Retina (tissue), 1 donor: ENCODE results near the gene MAGED4.
"Not testable (repeated sequence)": the region's sequence is repeated elsewhere in the genome, so short reads cannot be mapped to it uniquely, and the experiment has no call there.

Experiments
- DNase-seq: peaks from one replicate; pipeline ENCODE4 v3.0.0-alpha.2; 2016

The MAGED4 gene, protein sequence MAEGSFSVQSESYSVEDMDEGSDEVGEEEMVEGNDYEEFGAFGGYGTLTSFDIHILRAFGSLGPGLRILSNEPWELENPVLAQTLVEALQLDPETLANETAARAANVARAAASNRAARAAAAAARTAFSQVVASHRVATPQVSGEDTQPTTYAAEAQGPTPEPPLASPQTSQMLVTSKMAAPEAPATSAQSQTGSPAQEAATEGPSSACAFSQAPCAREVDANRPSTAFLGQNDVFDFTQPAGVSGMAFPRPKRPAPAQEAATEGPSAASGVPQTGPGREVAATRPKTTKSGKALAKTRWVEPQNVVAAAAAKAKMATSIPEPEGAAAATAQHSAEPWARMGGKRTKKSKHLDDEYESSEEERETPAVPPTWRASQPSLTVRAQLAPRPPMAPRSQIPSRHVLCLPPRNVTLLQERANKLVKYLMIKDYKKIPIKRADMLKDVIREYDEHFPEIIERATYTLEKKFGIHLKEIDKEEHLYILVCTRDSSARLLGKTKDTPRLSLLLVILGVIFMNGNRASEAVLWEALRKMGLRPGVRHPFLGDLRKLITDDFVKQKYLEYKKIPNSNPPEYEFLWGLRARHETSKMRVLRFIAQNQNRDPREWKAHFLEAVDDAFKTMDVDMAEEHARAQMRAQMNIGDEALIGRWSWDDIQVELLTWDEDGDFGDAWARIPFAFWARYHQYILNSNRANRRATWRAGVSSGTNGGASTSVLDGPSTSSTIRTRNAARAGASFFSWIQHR

GRCh38 chrX:52184440-52185077 lies at the start of gene MAGED4:
Gene MAGED4 (plus strand): TSS chrX:52184888. CDS start chrX:52185923, 1,035 bp downstream.
- not testable (repeated sequence) for DNase-seq

DNA sequence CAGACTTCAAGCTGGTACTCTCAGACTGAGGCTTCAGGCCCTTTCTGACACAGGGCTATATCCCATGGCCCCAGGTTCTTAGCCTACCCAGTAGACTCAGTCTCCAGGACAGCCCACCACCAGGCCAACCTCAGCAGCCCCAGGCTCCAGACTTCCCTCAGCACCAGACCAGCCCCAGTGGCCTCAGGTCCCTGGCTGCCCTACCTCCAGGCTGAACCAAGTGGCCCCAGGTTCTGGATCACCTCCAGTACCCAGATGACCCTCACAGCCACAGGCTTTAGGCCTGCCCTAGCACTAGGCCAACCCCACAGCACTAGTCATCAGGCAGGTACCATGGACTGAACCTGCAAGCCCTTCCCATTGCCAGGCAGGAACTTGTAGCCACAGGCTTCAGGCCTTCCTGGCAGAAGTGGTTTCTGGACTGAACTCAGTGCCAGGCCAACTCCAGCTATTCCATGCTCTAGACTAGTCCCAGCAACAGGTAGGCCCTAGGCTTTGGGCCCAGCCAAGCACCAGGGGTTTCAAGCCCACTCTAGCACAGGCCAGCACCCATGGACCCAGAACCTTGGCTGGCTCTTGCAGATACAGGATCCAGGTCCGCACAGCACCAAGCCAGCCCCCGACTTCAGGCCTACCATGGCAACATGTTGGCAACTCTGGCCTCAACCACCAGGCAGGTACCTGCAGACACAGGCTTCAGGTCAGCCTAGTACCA lies 45.7 kb upstream of the MAGED4 start:
- DNase-seq, result no peak

DNA sequence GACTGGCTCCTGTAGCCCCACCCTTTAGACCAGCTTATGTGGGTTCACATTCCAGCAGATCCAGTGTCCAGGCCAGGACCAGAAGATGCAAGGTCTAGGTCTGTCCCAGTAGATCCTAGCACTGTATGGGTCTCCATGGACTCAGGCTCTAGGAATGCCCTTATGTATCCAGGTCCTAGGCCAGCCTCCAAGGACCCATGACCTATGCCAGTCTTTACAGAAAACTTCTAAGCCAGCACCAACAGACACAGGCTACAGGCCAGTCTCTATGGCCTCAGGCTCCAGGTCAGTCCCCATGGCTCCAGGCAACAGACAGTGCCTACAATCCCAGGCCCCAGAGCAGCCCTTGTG lies 45.2 kb upstream of the MAGED4 start:
- no peak for DNase-seq

- no peak for DNase-seq
Observed at GRCh38 chrX:52140020-52140419, 44.7 kb upstream of the MAGED4 start.

DNA sequence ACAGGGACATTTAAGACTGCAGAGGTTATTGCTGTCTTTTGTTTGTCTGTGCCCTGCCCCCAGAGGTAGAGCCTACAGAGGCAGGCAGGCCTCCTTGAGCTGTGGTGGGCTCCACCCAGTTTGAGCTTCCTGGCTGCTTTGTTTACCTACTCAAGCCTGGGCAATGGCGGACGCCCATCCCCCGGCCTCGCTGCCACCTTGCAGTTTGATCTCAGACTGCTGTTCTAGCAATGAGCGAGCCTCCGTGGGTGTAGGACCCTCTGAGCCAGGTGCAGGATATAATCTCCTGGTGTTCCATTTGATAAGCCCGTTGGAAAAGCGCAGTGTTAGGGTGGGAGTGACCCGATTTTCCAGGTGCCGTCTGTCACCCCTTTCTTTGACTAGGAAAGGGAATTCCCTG lies 34.0 kb upstream of the MAGED4 start:
- DNase-seq, result not testable (repeated sequence)

GRCh38 chrX:52160140-52160539 lies 24.5 kb upstream of the MAGED4 start:
- not testable (repeated sequence) for DNase-seq

DNA sequence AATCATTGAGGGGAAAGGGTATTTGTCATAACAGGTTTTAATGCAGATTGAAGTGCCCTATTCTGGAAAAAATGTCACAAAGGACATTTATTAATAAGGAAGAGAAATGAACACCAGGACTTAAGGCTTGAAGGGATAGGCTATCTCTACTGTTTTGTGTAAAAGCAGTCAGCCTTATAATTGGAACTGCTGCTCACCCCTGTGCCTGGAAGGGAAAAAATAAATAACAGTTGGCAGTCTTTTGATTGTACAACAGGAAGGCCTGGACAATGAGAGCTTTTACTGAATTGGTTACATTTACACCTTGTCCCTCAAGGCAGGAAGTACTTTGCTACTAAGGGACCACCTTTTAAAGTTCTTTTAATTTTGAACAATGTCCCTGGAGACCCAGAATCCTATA lies 17.8 kb upstream of the MAGED4 start:
- peak; percentile 23 for DNase-seq

- not testable (repeated sequence) for DNase-seq
Observed at GRCh38 chrX:52171055-52171454, 13.6 kb upstream of the MAGED4 start.

DNA sequence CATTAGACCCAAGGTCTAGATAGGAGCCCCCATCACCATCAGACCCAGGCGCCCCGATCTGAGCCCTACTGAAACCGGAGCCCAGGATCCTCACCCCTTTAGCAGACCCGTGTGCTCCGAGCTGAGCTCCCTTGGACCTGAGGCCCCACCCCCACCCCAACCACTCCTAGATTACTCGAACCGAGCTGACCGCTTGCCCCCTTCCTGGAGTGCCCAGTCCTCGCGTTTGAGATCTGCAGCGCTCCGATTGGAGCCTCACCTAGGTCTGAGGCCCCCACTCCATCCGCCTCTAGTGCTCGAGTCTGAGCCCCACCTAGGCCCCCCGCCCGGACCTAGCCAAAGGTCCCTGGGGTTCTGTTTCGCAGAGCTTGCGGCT lies 378 bp downstream of the MAGED4 start:
- DNase-seq, result not testable (repeated sequence)

GRCh38 chrX:52211405-52211804 lies 26.7 kb downstream of the MAGED4 start:
- DNase-seq, result not testable (repeated sequence)

GRCh38 chrX:52213276-52213675 lies 28.6 kb downstream of the MAGED4 start:
- no peak for DNase-seq

DNA sequence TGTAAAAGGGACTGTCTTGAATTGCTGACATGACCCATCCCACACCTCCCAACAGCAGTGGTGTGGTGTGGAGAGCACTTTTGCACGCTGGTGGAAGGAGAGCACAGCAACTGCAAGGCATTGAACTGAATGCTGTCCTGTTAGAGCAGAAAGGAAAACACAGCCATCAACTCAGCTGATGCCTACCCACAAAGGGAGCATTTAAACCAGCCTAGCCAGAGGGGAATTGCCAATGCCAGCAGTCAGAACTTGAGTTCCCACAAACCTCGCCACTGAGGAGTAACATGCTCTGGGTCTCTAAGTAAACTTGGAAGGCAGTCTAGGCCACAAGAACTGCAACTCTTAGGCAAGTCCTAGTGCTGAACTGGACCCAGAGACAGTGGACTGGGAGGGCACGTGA lies 31.9 kb downstream of the MAGED4 start:
- no peak for DNase-seq

GRCh38 chrX:52217494-52218160 lies 32.9 kb downstream of the MAGED4 start:
- peak; percentile 9 for DNase-seq

GRCh38 chrX:52220936-52221335 lies 36.2 kb downstream of the MAGED4 start:
- no peak for DNase-seq
